SU-DHL-6 (cell line): ENCODE results near the gene PRR36.

Source experiments
- EZH2phosphoT487 ChIP-seq: fragments of 200-600 bp; sonication (generic), shearing (Covaris generic); conservative IDR thresholded peaks from 2 replicates; pipeline ENCODE4 v1.6.1; 2018; ENCODE audit warnings: mild to moderate bottlenecking, antibody characterized with exemption, low read length, moderate library complexity, mixed read lengths
- TF ChIP-seq, protein P1 (sequence below): fragments of 200-600 bp; sonication (generic); IDR thresholded peaks from one replicate; pipeline ENCODE4 v1.5.1; 2017; ENCODE audit warnings: antibody characterized with exemption, mild to moderate bottlenecking, low read length, moderate library complexity; ENCODE audit not compliant: insufficient read depth, poor library complexity, severe bottlenecking

GRCh38 chr19:7897292-7897691, 23.1 kb upstream of the PRR36 start:
- TF ChIP-seq, protein P1, sequence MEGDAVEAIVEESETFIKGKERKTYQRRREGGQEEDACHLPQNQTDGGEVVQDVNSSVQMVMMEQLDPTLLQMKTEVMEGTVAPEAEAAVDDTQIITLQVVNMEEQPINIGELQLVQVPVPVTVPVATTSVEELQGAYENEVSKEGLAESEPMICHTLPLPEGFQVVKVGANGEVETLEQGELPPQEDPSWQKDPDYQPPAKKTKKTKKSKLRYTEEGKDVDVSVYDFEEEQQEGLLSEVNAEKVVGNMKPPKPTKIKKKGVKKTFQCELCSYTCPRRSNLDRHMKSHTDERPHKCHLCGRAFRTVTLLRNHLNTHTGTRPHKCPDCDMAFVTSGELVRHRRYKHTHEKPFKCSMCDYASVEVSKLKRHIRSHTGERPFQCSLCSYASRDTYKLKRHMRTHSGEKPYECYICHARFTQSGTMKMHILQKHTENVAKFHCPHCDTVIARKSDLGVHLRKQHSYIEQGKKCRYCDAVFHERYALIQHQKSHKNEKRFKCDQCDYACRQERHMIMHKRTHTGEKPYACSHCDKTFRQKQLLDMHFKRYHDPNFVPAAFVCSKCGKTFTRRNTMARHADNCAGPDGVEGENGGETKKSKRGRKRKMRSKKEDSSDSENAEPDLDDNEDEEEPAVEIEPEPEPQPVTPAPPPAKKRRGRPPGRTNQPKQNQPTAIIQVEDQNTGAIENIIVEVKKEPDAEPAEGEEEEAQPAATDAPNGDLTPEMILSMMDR, result no peak
- TF ChIP-seq EZH2phosphoT487, result no peak
